WTC11 (cell line): ENCODE results near the gene DESI1. TPM values are rescaled to one million over a fixed set of nuclear protein-coding genes. Genes with fewer than 3 reads are reported as not detected.

Source experiments
- ATAC-seq: fragments of 200-7000 bp; cut with Tn5 transposase; 2 replicates; pipeline ENCODE4 v1.10.0; 2021; ENCODE audit warnings: mild to moderate bottlenecking, moderate library complexity
- CTCF ChIA-PET: fragments of 300-600 bp; sonication (Branson Sonifier 250); formaldehyde crosslinking; loops from one replicate; lab custom pipeline; 2021; ENCODE audit warnings: antibody characterized with exemption; lab: Charles Lee
- POLR2A ChIA-PET: fragments of 350-600 bp; sonication (Branson Sonifier 250); formaldehyde crosslinking; loops from one replicate; lab custom pipeline; 2021; ENCODE audit warnings: antibody characterized with exemption; lab: Charles Lee
- DNase-seq: peaks from one replicate; pipeline ENCODE4 v3.0.0; 2021; ENCODE audit warnings: low spot score
- H3K27ac Mint-ChIP-seq: 2 replicates; pipeline ENCODE4 v1.8.0; 2021; ENCODE audit warnings: mixed read lengths
- H3K27me3 Mint-ChIP-seq: 2 replicates; pipeline ENCODE4 v1.8.0; 2021; ENCODE audit warnings: low read depth, mild to moderate bottlenecking, moderate library complexity, mixed read lengths
- H3K36me3 Mint-ChIP-seq: 2 replicates; pipeline ENCODE4 v1.8.0; 2021; ENCODE audit warnings: mixed read lengths
- H3K4me1 Mint-ChIP-seq: 2 replicates; pipeline ENCODE4 v1.8.0; 2022; ENCODE audit warnings: mixed read lengths
- H3K4me3 Mint-ChIP-seq: 2 replicates; pipeline ENCODE4 v1.8.0; 2021; ENCODE audit warnings: mild to moderate bottlenecking, moderate library complexity, mixed read lengths
- H3K9me3 Mint-ChIP-seq: 2 replicates; pipeline ENCODE4 v1.8.0; 2021; ENCODE audit warnings: mixed read lengths
- ELF4 ChIP-seq: sonication (generic); formaldehyde crosslinking; IDR thresholded peaks from 2 replicates; pipeline ENCODE4 v1.8.1; 2022; ENCODE audit warnings: low read depth, mild to moderate bottlenecking, moderate library complexity, missing genetic modification reagents
- NFATC4 ChIP-seq: fragments of 250-450 bp; sonication (Bioruptor Pico); IDR thresholded peaks from 2 replicates; pipeline ENCODE4 v1.9.0; 2021; ENCODE audit warnings: mild to moderate bottlenecking
- SOX15 ChIP-seq: fragments of 250-450 bp; sonication (Bioruptor Pico); IDR thresholded peaks from 2 replicates; pipeline ENCODE4 v1.9.0; 2021; ENCODE audit warnings: mild to moderate bottlenecking
- ZBTB21 ChIP-seq: sonication (generic); formaldehyde crosslinking; IDR thresholded peaks from 2 replicates; pipeline ENCODE4 v1.8.1; 2023; ENCODE audit warnings: mild to moderate bottlenecking, missing genetic modification reagents, borderline replicate concordance
- ZNF317 ChIP-seq: sonication (generic); formaldehyde crosslinking; IDR thresholded peaks from 2 replicates; pipeline ENCODE4 v1.8.1; 2023; ENCODE audit warnings: low read depth, mild to moderate bottlenecking, moderate library complexity, missing genetic modification reagents, borderline replicate concordance
- ZNF423 ChIP-seq: fragments of 250-450 bp; sonication (Bioruptor Pico); IDR thresholded peaks from 2 replicates; pipeline ENCODE4 v2.1.2; 2022; ENCODE audit warnings: mild to moderate bottlenecking, moderate library complexity
- total RNA-seq: library from RNA; stranded (reverse); gene quantifications from 3 replicates; pipeline ENCODE4 v1.2.3, GENCODE V29; 2021
- TF ChIP-seq, protein P1 (sequence below): sonication (generic); formaldehyde crosslinking; IDR thresholded peaks from 2 replicates; pipeline ENCODE4 v1.8.1; 2023; ENCODE audit warnings: mild to moderate bottlenecking, missing genetic modification reagents
- TF ChIP-seq, protein P2 (sequence below): sonication (generic); formaldehyde crosslinking; IDR thresholded peaks from 2 replicates; pipeline ENCODE4 v1.8.0; 2022; ENCODE audit warnings: mild to moderate bottlenecking, missing genetic modification reagents
- TF ChIP-seq, protein P3 (sequence below): sonication (generic); formaldehyde crosslinking; IDR thresholded peaks from 2 replicates; pipeline ENCODE4 v1.8.1; 2022; ENCODE audit warnings: missing genetic modification reagents, borderline replicate concordance
- TF ChIP-seq, protein P4 (sequence below): sonication (generic); formaldehyde crosslinking; conservative IDR thresholded peaks from 2 replicates; pipeline ENCODE4 v1.8.1; 2023; ENCODE audit warnings: mild to moderate bottlenecking, low read depth, missing genetic modification reagents, moderate library complexity
- TF ChIP-seq, protein P5 (sequence below): fragments of 250-450 bp; sonication (Bioruptor Pico); IDR thresholded peaks from 2 replicates; pipeline ENCODE4 v1.9.0; 2021; ENCODE audit warnings: mild to moderate bottlenecking, borderline replicate concordance
- TF ChIP-seq, protein P6 (sequence below): fragments of 250-450 bp; sonication (Bioruptor Pico); IDR thresholded peaks from 2 replicates; pipeline ENCODE4 v1.8.0; 2021; ENCODE audit warnings: mild to moderate bottlenecking
- TF ChIP-seq, protein P7 (sequence below): fragments of 250-450 bp; sonication (Bioruptor Pico); IDR thresholded peaks from 2 replicates; pipeline ENCODE4 v1.9.0; 2021; ENCODE audit warnings: mild to moderate bottlenecking
- TF ChIP-seq, protein P8 (sequence below): fragments of 250-450 bp; sonication (Bioruptor Pico); IDR thresholded peaks from 2 replicates; pipeline ENCODE4 v2.1.2; 2022; ENCODE audit warnings: mild to moderate bottlenecking, moderate library complexity

DESI1 gene
- total RNA-seq, 1 experiment from 2014 or later = 32.2 TPM

DNA sequence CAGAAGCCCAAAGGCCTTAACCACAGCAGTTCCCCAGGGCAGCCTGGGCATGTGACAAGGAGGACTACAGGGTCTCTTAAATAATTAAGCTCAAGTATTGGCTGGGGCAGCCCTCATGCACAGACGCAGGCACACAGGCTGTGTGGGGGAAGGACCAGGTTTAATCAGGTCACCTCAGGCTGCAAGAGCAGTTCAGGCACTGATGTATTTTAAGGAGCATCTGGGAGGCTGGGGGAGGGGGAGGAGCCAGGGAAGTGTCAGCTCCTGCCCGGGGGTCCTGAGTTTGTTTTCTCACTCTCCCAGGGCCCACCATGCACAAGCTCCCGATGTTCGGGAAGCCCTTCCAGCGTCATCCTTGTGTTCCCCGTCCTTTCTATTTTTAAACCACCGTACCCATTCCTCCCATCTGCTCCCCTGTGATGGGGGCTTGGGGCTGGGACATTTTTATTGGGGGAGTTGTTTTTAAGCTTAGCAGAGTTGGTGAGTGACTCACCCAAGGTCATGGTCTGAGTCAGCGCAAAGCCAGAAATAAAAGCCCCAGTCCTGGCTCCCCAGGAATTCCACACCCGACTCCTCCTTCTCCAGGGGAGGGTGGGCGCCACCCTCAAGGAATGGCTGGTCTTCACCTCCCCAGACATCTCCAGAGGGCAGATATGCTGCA, 57.7 kb downstream of the DESI1 start (continued):
- TF ChIP-seq, protein P1, sequence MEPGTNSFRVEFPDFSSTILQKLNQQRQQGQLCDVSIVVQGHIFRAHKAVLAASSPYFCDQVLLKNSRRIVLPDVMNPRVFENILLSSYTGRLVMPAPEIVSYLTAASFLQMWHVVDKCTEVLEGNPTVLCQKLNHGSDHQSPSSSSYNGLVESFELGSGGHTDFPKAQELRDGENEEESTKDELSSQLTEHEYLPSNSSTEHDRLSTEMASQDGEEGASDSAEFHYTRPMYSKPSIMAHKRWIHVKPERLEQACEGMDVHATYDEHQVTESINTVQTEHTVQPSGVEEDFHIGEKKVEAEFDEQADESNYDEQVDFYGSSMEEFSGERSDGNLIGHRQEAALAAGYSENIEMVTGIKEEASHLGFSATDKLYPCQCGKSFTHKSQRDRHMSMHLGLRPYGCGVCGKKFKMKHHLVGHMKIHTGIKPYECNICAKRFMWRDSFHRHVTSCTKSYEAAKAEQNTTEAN (CRISPR knock-in tag) = no peak
- TF ChIP-seq, protein P2, sequence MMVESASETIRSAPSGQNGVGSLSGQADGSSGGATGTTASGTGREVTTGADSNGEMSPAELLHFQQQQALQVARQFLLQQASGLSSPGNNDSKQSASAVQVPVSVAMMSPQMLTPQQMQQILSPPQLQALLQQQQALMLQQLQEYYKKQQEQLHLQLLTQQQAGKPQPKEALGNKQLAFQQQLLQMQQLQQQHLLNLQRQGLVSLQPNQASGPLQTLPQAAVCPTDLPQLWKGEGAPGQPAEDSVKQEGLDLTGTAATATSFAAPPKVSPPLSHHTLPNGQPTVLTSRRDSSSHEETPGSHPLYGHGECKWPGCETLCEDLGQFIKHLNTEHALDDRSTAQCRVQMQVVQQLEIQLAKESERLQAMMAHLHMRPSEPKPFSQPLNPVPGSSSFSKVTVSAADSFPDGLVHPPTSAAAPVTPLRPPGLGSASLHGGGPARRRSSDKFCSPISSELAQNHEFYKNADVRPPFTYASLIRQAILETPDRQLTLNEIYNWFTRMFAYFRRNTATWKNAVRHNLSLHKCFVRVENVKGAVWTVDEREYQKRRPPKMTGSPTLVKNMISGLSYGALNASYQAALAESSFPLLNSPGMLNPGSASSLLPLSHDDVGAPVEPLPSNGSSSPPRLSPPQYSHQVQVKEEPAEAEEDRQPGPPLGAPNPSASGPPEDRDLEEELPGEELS (CRISPR knock-in tag) = no peak
- TF ChIP-seq, all 79 proteins: peak for 0

DNA sequence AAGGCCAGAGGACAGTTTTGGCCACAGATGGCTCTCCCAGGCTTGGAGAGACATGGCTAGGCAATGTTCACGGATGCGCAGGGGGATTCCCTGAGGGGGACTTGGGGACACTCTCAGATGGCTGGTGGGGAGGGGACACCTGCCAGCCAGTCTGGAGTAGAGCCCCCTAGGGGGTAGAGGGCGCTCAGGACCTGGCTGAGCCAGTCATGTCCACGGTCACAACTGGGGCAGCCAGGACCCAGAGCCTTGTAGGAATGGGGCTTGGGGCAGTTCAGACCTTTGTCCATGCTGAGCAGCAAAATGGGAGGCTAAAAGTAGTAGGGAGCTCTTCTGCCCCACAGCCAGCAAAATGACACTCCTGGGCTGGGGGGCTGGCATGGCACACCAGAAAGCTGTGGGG, 58.4 kb downstream of the DESI1 start:
- H3K4me3 Mint-ChIP-seq = no peak overlapping the region
- TF ChIP-seq ZNF317 (CRISPR knock-in tag) = no peak
- no peak for TF ChIP-seq ZNF423 (CRISPR knock-in tag)
- TF ChIP-seq, protein P3, sequence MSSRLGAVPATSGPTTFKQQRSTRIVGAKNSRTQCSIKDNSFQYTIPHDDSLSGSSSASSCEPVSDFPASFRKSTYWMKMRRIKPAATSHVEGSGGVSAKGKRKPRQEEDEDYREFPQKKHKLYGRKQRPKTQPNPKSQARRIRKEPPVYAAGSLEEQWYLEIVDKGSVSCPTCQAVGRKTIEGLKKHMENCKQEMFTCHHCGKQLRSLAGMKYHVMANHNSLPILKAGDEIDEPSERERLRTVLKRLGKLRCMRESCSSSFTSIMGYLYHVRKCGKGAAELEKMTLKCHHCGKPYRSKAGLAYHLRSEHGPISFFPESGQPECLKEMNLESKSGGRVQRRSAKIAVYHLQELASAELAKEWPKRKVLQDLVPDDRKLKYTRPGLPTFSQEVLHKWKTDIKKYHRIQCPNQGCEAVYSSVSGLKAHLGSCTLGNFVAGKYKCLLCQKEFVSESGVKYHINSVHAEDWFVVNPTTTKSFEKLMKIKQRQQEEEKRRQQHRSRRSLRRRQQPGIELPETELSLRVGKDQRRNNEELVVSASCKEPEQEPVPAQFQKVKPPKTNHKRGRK (CRISPR knock-in tag) = no peak
- TF ChIP-seq ELF4 (CRISPR knock-in tag) = no peak
- TF ChIP-seq, protein P4, sequence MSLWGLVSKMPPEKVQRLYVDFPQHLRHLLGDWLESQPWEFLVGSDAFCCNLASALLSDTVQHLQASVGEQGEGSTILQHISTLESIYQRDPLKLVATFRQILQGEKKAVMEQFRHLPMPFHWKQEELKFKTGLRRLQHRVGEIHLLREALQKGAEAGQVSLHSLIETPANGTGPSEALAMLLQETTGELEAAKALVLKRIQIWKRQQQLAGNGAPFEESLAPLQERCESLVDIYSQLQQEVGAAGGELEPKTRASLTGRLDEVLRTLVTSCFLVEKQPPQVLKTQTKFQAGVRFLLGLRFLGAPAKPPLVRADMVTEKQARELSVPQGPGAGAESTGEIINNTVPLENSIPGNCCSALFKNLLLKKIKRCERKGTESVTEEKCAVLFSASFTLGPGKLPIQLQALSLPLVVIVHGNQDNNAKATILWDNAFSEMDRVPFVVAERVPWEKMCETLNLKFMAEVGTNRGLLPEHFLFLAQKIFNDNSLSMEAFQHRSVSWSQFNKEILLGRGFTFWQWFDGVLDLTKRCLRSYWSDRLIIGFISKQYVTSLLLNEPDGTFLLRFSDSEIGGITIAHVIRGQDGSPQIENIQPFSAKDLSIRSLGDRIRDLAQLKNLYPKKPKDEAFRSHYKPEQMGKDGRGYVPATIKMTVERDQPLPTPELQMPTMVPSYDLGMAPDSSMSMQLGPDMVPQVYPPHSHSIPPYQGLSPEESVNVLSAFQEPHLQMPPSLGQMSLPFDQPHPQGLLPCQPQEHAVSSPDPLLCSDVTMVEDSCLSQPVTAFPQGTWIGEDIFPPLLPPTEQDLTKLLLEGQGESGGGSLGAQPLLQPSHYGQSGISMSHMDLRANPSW (CRISPR knock-in tag) = no peak
- no peak for TF ChIP-seq NFATC4 (CRISPR knock-in tag)
- TF ChIP-seq, protein P5, sequence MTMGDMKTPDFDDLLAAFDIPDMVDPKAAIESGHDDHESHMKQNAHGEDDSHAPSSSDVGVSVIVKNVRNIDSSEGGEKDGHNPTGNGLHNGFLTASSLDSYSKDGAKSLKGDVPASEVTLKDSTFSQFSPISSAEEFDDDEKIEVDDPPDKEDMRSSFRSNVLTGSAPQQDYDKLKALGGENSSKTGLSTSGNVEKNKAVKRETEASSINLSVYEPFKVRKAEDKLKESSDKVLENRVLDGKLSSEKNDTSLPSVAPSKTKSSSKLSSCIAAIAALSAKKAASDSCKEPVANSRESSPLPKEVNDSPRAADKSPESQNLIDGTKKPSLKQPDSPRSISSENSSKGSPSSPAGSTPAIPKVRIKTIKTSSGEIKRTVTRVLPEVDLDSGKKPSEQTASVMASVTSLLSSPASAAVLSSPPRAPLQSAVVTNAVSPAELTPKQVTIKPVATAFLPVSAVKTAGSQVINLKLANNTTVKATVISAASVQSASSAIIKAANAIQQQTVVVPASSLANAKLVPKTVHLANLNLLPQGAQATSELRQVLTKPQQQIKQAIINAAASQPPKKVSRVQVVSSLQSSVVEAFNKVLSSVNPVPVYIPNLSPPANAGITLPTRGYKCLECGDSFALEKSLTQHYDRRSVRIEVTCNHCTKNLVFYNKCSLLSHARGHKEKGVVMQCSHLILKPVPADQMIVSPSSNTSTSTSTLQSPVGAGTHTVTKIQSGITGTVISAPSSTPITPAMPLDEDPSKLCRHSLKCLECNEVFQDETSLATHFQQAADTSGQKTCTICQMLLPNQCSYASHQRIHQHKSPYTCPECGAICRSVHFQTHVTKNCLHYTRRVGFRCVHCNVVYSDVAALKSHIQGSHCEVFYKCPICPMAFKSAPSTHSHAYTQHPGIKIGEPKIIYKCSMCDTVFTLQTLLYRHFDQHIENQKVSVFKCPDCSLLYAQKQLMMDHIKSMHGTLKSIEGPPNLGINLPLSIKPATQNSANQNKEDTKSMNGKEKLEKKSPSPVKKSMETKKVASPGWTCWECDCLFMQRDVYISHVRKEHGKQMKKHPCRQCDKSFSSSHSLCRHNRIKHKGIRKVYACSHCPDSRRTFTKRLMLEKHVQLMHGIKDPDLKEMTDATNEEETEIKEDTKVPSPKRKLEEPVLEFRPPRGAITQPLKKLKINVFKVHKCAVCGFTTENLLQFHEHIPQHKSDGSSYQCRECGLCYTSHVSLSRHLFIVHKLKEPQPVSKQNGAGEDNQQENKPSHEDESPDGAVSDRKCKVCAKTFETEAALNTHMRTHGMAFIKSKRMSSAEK (CRISPR knock-in tag) = no peak
- TF ChIP-seq ZBTB21 (CRISPR knock-in tag) = no peak
- TF ChIP-seq, protein P6, sequence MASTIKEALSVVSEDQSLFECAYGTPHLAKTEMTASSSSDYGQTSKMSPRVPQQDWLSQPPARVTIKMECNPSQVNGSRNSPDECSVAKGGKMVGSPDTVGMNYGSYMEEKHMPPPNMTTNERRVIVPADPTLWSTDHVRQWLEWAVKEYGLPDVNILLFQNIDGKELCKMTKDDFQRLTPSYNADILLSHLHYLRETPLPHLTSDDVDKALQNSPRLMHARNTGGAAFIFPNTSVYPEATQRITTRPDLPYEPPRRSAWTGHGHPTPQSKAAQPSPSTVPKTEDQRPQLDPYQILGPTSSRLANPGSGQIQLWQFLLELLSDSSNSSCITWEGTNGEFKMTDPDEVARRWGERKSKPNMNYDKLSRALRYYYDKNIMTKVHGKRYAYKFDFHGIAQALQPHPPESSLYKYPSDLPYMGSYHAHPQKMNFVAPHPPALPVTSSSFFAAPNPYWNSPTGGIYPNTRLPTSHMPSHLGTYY = no peak
- TF ChIP-seq, protein P7, sequence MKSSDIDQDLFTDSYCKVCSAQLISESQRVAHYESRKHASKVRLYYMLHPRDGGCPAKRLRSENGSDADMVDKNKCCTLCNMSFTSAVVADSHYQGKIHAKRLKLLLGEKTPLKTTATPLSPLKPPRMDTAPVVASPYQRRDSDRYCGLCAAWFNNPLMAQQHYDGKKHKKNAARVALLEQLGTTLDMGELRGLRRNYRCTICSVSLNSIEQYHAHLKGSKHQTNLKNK (CRISPR knock-in tag) = no peak
- TF ChIP-seq SOX15 (CRISPR knock-in tag) = no peak
- TF ChIP-seq, protein P8, sequence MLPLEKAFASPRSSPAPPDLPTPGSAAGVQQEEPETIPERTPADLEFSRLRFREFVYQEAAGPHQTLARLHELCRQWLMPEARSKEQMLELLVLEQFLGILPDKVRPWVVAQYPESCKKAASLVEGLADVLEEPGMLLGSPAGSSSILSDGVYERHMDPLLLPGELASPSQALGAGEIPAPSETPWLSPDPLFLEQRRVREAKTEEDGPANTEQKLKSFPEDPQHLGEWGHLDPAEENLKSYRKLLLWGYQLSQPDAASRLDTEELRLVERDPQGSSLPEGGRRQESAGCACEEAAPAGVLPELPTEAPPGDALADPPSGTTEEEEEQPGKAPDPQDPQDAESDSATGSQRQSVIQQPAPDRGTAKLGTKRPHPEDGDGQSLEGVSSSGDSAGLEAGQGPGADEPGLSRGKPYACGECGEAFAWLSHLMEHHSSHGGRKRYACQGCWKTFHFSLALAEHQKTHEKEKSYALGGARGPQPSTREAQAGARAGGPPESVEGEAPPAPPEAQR = no peak
- ATAC-seq = no peak

More for the DNA sequence above, 58.4 kb downstream of the DESI1 start:
- H3K36me3 Mint-ChIP-seq = no peaks in the 10 kb centered on the region
- no peaks in the 10 kb centered on the region for H3K27me3 Mint-ChIP-seq
- POLR2A ChIA-PET = interaction anchor here (0.7 to 0.9 kb wide), 2 partner anchors 18 to 27 kb away, joined by 3 to 4 read pairs; partner anchors contain the start of gene POLR3H
- H3K4me1 Mint-ChIP-seq = peaks cover 39% of the 10 kb centered on the region
- no peak overlapping the region for H3K27ac Mint-ChIP-seq
- CTCF ChIA-PET = interaction anchor here (0.5 to 1.9 kb wide), 9 partner anchors 15 to 1088 kb away, joined by 3 to 9 read pairs (median 5); partner anchors contain the start of genes DESI1, PMM1 and XRCC6
- H3K9me3 Mint-ChIP-seq = no peaks in the 10 kb centered on the region
- DNase-seq = no peak
